ENCODE results near the gene ETV3L. TPM values are rescaled to one million over a fixed set of nuclear protein-coding genes. Genes with fewer than 3 reads are reported as not detected.

Gene ETV3L
- total and polyA plus RNA-seq, 5 donors, result not detected

- DNase-seq (no peak), ATAC-seq (no peak)
- intact Hi-C loops (cut with DNase I), result no loop called here
- 89% methylated on average over 5 of the region's 5 CpGs for WGBS
- H3K27ac ChIP-seq (ENCODE audit: low read length), result no peak overlapping the region
- peaks cover 3% of the 10 kb centered on the region for H3K4me1 ChIP-seq (ENCODE audit: control insufficient read depth, insufficient read depth, low read length)
- no peaks in the 10 kb centered on the region for H3K27me3 ChIP-seq (ENCODE audit: control insufficient read depth, insufficient read depth)
- H3K4me3 ChIP-seq (ENCODE audit: low read length), result no peak overlapping the region
- H3K9me3 ChIP-seq (ENCODE audit: control insufficient read depth, low read length), result no peaks in the 10 kb centered on the region
Measured at GRCh38 chr1:157132111-157132510, 32.5 kb upstream of the ETV3L start.

- DNase-seq (no peak), ATAC-seq (no peak)
- intact Hi-C loops (cut with DNase I), result no loop called here
- no peaks in the 10 kb centered on the region for H3K9me3 ChIP-seq (ENCODE audit: control insufficient read depth, low read length)
- peaks cover 2% of the 10 kb centered on the region for H3K4me1 ChIP-seq (ENCODE audit: control insufficient read depth, insufficient read depth, low read length)
- no peak overlapping the region for H3K27ac ChIP-seq (ENCODE audit: low read length)
- WGBS, result 52% methylated on average over 4 of the region's 4 CpGs
- no peaks in the 10 kb centered on the region for H3K27me3 ChIP-seq (ENCODE audit: control insufficient read depth, insufficient read depth)
- no peak overlapping the region for H3K4me3 ChIP-seq (ENCODE audit: low read length)
Measured at GRCh38 chr1:157131281-157131680, 31.7 kb upstream of the ETV3L start.

GRCh38 chr1:157124855-157125254, 25.2 kb upstream of the ETV3L start:
- Histone ChIP-seq H3K4me1 (ENCODE audit: control insufficient read depth, insufficient read depth, low read length) (no peaks in the 10 kb centered on the region), H3K27me3 (ENCODE audit: control insufficient read depth, insufficient read depth) (no peaks in the 10 kb centered on the region), H3K9me3 (ENCODE audit: control insufficient read depth, low read length) (no peaks in the 10 kb centered on the region), H3K27ac (ENCODE audit: low read length) (no peak overlapping the region), H3K4me3 (ENCODE audit: low read length) (no peak overlapping the region)
- DNase-seq (no peak), ATAC-seq (no peak)
- 74% methylated on average over 7 of the region's 7 CpGs for WGBS
- intact Hi-C loops (cut with DNase I), result no loop called here

- H3K27me3 ChIP-seq (ENCODE audit: control insufficient read depth, insufficient read depth), result no peaks in the 10 kb centered on the region
- H3K4me1 ChIP-seq (ENCODE audit: control insufficient read depth, insufficient read depth, low read length), result no peaks in the 10 kb centered on the region
- intact Hi-C loops (cut with DNase I), result no loop called here
- H3K9me3 ChIP-seq (ENCODE audit: control insufficient read depth, low read length), result no peaks in the 10 kb centered on the region
- DNase-seq (no peak), ATAC-seq (peak; percentile 43 to 61)
- H3K4me3 ChIP-seq (ENCODE audit: low read length), result no peak overlapping the region
- 79% methylated on average over 2 of the region's 2 CpGs for WGBS
- no peak overlapping the region for H3K27ac ChIP-seq (ENCODE audit: low read length)
Measured at GRCh38 chr1:157119448-157119847, 19.8 kb upstream of the ETV3L start.

GRCh38 chr1:157119008-157119407, 19.4 kb upstream of the ETV3L start:
- intact Hi-C loops (cut with DNase I), result no loop called here
- H3K27me3 ChIP-seq (ENCODE audit: control insufficient read depth, insufficient read depth), result no peaks in the 10 kb centered on the region
- no peaks in the 10 kb centered on the region for H3K9me3 ChIP-seq (ENCODE audit: control insufficient read depth, low read length)
- no peak overlapping the region for H3K4me3 ChIP-seq (ENCODE audit: low read length)
- H3K4me1 ChIP-seq (ENCODE audit: control insufficient read depth, insufficient read depth, low read length), result no peaks in the 10 kb centered on the region
- no peak overlapping the region for H3K27ac ChIP-seq (ENCODE audit: low read length)
- 87% methylated on average over 9 of the region's 9 CpGs for WGBS
- DNase-seq, result no peak
- ATAC-seq, result no peak

- no peaks in the 10 kb centered on the region for H3K9me3 ChIP-seq (ENCODE audit: control insufficient read depth, low read length)
- peak in 1 of 2 donors; percentile 14 for ATAC-seq
- H3K4me3 ChIP-seq (ENCODE audit: low read length), result no peak overlapping the region
- DNase-seq, result no peak
- no peaks in the 10 kb centered on the region for H3K4me1 ChIP-seq (ENCODE audit: control insufficient read depth, insufficient read depth, low read length)
- 59% methylated on average over 4 of the region's 4 CpGs for WGBS
- H3K27me3 ChIP-seq (ENCODE audit: control insufficient read depth, insufficient read depth), result no peaks in the 10 kb centered on the region
- H3K27ac ChIP-seq (ENCODE audit: low read length), result no peak overlapping the region
- intact Hi-C loops (cut with DNase I), result no loop called here
Measured at GRCh38 chr1:157117527-157118057, 18.0 kb upstream of the ETV3L start.

GRCh38 chr1:157116737-157117103, 17.1 kb upstream of the ETV3L start:
- no peaks in the 10 kb centered on the region for H3K4me1 ChIP-seq (ENCODE audit: control insufficient read depth, insufficient read depth, low read length)
- no peak overlapping the region for H3K4me3 ChIP-seq (ENCODE audit: low read length)
- intact Hi-C loops (cut with DNase I), result no loop called here
- no peak for ATAC-seq
- no peaks in the 10 kb centered on the region for H3K9me3 ChIP-seq (ENCODE audit: control insufficient read depth, low read length)
- no peak overlapping the region for H3K27ac ChIP-seq (ENCODE audit: low read length)
- DNase-seq, result no peak
- no peaks in the 10 kb centered on the region for H3K27me3 ChIP-seq (ENCODE audit: control insufficient read depth, insufficient read depth)

GRCh38 chr1:157115851-157116736, 16.5 kb upstream of the ETV3L start:
- no peak for DNase-seq
- no peak overlapping the region for H3K4me3 ChIP-seq (ENCODE audit: low read length)

GRCh38 chr1:157115429-157115838, 15.8 kb upstream of the ETV3L start:
- Histone ChIP-seq H3K4me3 (ENCODE audit: low read length) (no peak overlapping the region), H3K27ac (ENCODE audit: low read length) (no peak overlapping the region), H3K27me3 (ENCODE audit: control insufficient read depth, insufficient read depth) (no peaks in the 10 kb centered on the region), H3K4me1 (ENCODE audit: control insufficient read depth, insufficient read depth, low read length) (no peaks in the 10 kb centered on the region), H3K9me3 (ENCODE audit: control insufficient read depth, low read length) (no peaks in the 10 kb centered on the region)
- 70% methylated on average over 3 of the region's 3 CpGs for WGBS
- no peak for DNase-seq
- intact Hi-C loops (cut with DNase I), result no loop called here
- ATAC-seq, result no peak

More at GRCh38 chr1:157115851-157116736, 16.5 kb upstream of the ETV3L start:
- no peak for ATAC-seq
- Histone ChIP-seq H3K27ac (ENCODE audit: low read length) (no peak overlapping the region), H3K9me3 (ENCODE audit: control insufficient read depth, low read length) (no peaks in the 10 kb centered on the region), H3K27me3 (ENCODE audit: control insufficient read depth, insufficient read depth) (no peaks in the 10 kb centered on the region), H3K4me1 (ENCODE audit: control insufficient read depth, insufficient read depth, low read length) (no peaks in the 10 kb centered on the region)
- WGBS, result 66% methylated on average over 16 of the region's 16 CpGs
- intact Hi-C loops (cut with DNase I), result no loop called here

GRCh38 chr1:157114183-157115121, 14.8 kb upstream of the ETV3L start:
- WGBS, result 75% methylated on average over 18 of the region's 18 CpGs
- ATAC-seq, result no peak

GRCh38 chr1:157113631-157114030, 14.0 kb upstream of the ETV3L start:
- 72% methylated on average over 3 of the region's 3 CpGs for WGBS
- no peak overlapping the region for H3K4me3 ChIP-seq (ENCODE audit: low read length)
- H3K9me3 ChIP-seq (ENCODE audit: control insufficient read depth, low read length), result no peaks in the 10 kb centered on the region
- no peak for DNase-seq
- H3K27me3 ChIP-seq (ENCODE audit: control insufficient read depth, insufficient read depth), result no peaks in the 10 kb centered on the region
- intact Hi-C loops (cut with DNase I), result no loop called here
- no peaks in the 10 kb centered on the region for H3K4me1 ChIP-seq (ENCODE audit: control insufficient read depth, insufficient read depth, low read length)
- no peak for ATAC-seq
- H3K27ac ChIP-seq (ENCODE audit: low read length), result no peak overlapping the region

More at GRCh38 chr1:157114183-157115121, 14.8 kb upstream of the ETV3L start:
- H3K4me3 ChIP-seq (ENCODE audit: low read length), result no peak overlapping the region
- intact Hi-C loops (cut with DNase I), result no loop called here
- H3K27me3 ChIP-seq (ENCODE audit: control insufficient read depth, insufficient read depth), result no peaks in the 10 kb centered on the region
- H3K27ac ChIP-seq (ENCODE audit: low read length), result no peak overlapping the region
- H3K9me3 ChIP-seq (ENCODE audit: control insufficient read depth, low read length), result no peaks in the 10 kb centered on the region
- DNase-seq, result no peak
- no peaks in the 10 kb centered on the region for H3K4me1 ChIP-seq (ENCODE audit: control insufficient read depth, insufficient read depth, low read length)

Measured in right cardiac atrium (tissue), 5 donors.